GM23248 (cell line): ENCODE results near the gene DLAT. TPM values are rescaled to one million over a fixed set of nuclear protein-coding genes. Genes with fewer than 3 reads are reported as not detected.

Experiments
- DNase-seq: peaks from one replicate; pipeline ENCODE4 v3.0.0-alpha.2; 2015
- H2AFZ ChIP-seq: fragments of 200-600 bp; sonication (generic); 2 replicates; pipeline ENCODE4 v1.6.1; 2016; ENCODE audit warnings: antibody characterized with exemption
- H3F3A ChIP-seq: fragments of 200-600 bp; sonication (generic); 2 replicates; pipeline ENCODE4 v1.6.1; 2016; ENCODE audit warnings: mild to moderate bottlenecking, antibody characterized with exemption, mixed run types; ENCODE audit not compliant: insufficient read depth
- H3K27ac ChIP-seq: fragments of 200-600 bp; sonication (generic); 2 replicates; pipeline ENCODE4 v1.5.1; 2016; ENCODE audit warnings: mild to moderate bottlenecking
- H3K27me3 ChIP-seq: fragments of 200-600 bp; sonication (generic); replicated peaks from 2 replicates; pipeline ENCODE4 v1.6.1; 2016; ENCODE audit warnings: mild to moderate bottlenecking; ENCODE audit not compliant: insufficient read depth
- H3K36me3 ChIP-seq: fragments of 200-600 bp; sonication (generic); 2 replicates; pipeline ENCODE4 v1.6.1; 2016; ENCODE audit warnings: low read depth, mild to moderate bottlenecking
- H3K4me1 ChIP-seq: fragments of 200-600 bp; sonication (generic); 2 replicates; pipeline ENCODE4 v1.6.1; 2016; ENCODE audit warnings: mild to moderate bottlenecking; ENCODE audit not compliant: insufficient read depth
- H3K4me2 ChIP-seq: fragments of 200-600 bp; sonication (generic); one replicate; pipeline ENCODE4 v1.6.1; 2016; ENCODE audit warnings: mild to moderate bottlenecking; ENCODE audit not compliant: unreplicated experiment
- H3K4me3 ChIP-seq: fragments of 200-600 bp; sonication (generic); 2 replicates; pipeline ENCODE4 v1.5.1; 2016; ENCODE audit warnings: mild to moderate bottlenecking
- H3K79me2 ChIP-seq: fragments of 200-600 bp; sonication (generic); 2 replicates; pipeline ENCODE4 v1.6.1; 2016; ENCODE audit warnings: mild to moderate bottlenecking; ENCODE audit not compliant: insufficient read depth
- H3K9ac ChIP-seq: fragments of 200-600 bp; sonication (generic); 2 replicates; pipeline ENCODE4 v1.6.1; 2016; ENCODE audit warnings: mild to moderate bottlenecking
- H3K9me2 ChIP-seq: fragments of 200-600 bp; sonication (generic); 2 replicates; pipeline ENCODE4 v1.6.1; 2016; ENCODE audit warnings: mixed run types, mild to moderate bottlenecking, moderate library complexity; ENCODE audit not compliant: insufficient read depth
- H3K9me3 ChIP-seq: fragments of 200-600 bp; sonication (generic); one replicate; pipeline ENCODE4 v1.6.1; 2017; ENCODE audit warnings: low read depth
- H4K20me1 ChIP-seq: fragments of 200-600 bp; sonication (generic); 2 replicates; pipeline ENCODE4 v1.6.0; 2016; ENCODE audit not compliant: insufficient read depth
- EZH2 ChIP-seq: fragments of 200-600 bp; sonication (generic); IDR thresholded peaks from 2 replicates; pipeline ENCODE4 v1.6.1; 2018; ENCODE audit warnings: antibody characterized with exemption, mild to moderate bottlenecking; ENCODE audit not compliant: insufficient read depth, poor library complexity, severe bottlenecking
- EZH2phosphoT487 ChIP-seq: fragments of 200-600 bp; sonication (generic); IDR thresholded peaks from 2 replicates; pipeline ENCODE4 v1.6.1; 2018; ENCODE audit warnings: antibody characterized with exemption, moderate library complexity, mild to moderate bottlenecking, low read depth; ENCODE audit not compliant: insufficient read depth
- WGBS, 2 experiments: methylation state at CpG; one replicate each; pipeline ENCODE4 v1.1.6; 2015 to 2017; ENCODE audit warnings: low lambda C conversion rate in 2 of 2, low coverage in 1 of 2; ENCODE audit errors: missing lambda C conversion rate in 2 of 2; 5-methylcytosine and 5-hydroxymethylcytosine counted together
- in situ Hi-C: fragments of 300-500 bp; cut with MboI; formaldehyde crosslinking; loops from 2 replicates; pipeline ENCODE4 v1.15.0; 2020
- polyA plus RNA-seq: library from polyadenylated mRNA; unstranded; fragments of >200 nt; fragmentation: Nextera tagmentation; extraction: Ambion mirVana; gene quantifications from 2 replicates; pipeline ENCODE4 v1.2.1, GENCODE V29; 2016
- small RNA-seq: library from RNA; depleted of rRNA; stranded (forward); fragments of <200 nt; gene quantifications from one replicate; pipeline ENCODE3, GENCODE V24; 2014; ENCODE audit warnings: low read depth, low replicate concordance
- total RNA-seq: library from RNA; depleted of rRNA; stranded (reverse); fragments of >200 nt; shearing (Covaris generic); gene quantifications from 2 replicates; pipeline ENCODE4 v1.2.3, GENCODE V29; 2014; rRNA removed

The DLAT gene
- total and polyA plus RNA-seq, 2 experiments from 2014 or later: 32.3 to 33.4 TPM

DNA sequence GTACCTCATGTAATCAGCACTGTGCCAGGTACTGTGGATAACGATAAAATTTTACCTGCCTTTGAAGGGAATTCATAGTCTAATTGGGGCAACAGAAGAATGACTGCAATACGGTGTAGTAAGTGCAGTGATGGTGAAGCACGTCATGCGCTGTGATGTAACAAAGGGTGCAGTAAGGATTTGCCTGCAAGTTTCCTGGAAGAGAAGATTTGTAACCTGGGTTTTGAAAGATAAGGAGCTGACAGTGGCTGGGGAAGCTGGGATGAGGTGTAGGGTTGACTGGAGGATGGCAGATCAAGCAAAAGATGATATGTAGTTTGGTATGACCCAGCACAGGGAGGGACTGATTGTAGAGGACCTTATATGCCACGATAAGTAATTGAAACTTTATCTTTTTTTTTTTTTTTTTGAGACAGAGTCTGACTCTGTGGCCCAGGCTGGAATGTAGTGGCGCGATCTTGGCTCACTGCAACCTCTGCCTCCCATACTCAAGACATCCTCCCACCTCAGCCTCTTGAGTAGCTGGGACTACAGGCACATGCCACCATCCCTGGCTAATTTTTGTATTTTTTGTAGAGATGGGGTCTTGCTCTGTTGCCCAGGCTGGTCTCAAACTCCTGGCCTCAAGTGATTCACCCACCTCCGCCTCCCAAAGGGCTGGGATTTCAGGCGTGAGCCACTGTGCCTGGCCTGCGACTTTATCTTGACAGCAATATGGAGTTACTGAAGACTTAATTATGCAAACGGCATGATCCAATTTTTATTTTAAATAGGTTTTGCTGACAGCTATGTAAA, 72.7 kb downstream of the DLAT start:
- in situ Hi-C loops: no loop called here

DNA sequence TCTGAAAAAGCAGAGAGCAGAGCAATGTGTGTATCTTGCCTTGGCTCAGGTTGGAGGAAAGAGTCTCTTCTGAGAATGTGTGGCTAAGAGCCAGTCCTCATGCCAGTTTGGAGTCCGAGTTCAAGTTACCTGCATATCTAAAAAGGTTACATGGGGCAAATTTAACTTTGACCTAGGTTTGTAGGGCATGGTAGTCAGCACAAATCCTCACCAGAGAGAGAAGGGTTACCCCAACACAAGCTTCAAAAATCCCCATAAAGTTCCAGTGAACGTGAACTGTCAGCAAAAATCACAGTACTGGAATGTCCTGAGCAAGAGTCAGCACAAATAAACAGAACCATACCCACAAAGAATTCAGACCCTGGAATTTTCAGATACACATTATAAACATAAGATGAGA, 75.3 kb downstream of the DLAT start:
- in situ Hi-C loops: no loop called here
- no peaks in the 10 kb centered on the region for H3K9me2 ChIP-seq
- H3K4me2 ChIP-seq: no peak overlapping the region

More for the DNA sequence above, 72.7 kb downstream of the DLAT start:
- Histone ChIP-seq H4K20me1 (no peaks in the 10 kb centered on the region; the same call in 1 of the 2 replicates), H3K9ac (no peak overlapping the region), H3K27me3 (no peaks in the 10 kb centered on the region), H3K4me2 (no peak overlapping the region), H3K36me3 (peaks cover 15% of the 10 kb centered on the region; the same call in 1 of the 2 replicates), H2AFZ (no peak overlapping the region), H3K27ac (no peak overlapping the region), H3K4me3 (no peak overlapping the region), H3K79me2 (no peaks in the 10 kb centered on the region), H3F3A (no peaks in the 10 kb centered on the region), H3K4me1 (no peaks in the 10 kb centered on the region), H3K9me2 (no peaks in the 10 kb centered on the region), H3K9me3 (no peaks in the 10 kb centered on the region)
- 92 to 94% methylated on average over 11 of the region's 11 CpGs for WGBS, 2 experiments
- TF ChIP-seq EZH2phosphoT487 (no peak), EZH2 (no peak)
- DNase-seq: no peak

DNA sequence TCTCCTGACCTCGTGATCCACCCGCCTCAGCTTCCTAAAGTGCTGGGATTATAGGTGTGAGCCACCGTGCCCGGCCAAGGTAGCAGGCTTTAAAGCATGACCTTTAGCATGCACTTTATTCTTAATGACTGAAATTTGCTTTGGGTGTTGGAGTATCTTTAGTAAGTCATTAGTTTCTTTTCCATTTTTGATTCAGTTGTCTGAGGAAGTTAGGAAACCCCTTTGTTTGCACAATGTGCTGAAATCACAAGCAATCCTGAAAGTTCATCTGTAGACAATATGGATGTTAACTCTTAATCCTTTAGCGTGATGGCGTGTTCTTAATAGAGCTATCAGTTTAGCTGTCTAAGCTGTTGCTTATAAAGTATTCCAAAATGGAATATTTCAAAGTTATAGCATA, 78.2 kb downstream of the DLAT start:
- Histone ChIP-seq H3K9me2 (no peaks in the 10 kb centered on the region), H3K9me3 (no peaks in the 10 kb centered on the region), H3K27ac (no peak overlapping the region), H4K20me1 (no peaks in the 10 kb centered on the region), H3F3A (no peaks in the 10 kb centered on the region), H3K36me3 (no peaks in the 10 kb centered on the region), H2AFZ (no peak overlapping the region), H3K4me3 (no peak overlapping the region), H3K4me2 (no peak overlapping the region), H3K9ac (no peak overlapping the region), H3K4me1 (no peaks in the 10 kb centered on the region), H3K27me3 (no peaks in the 10 kb centered on the region), H3K79me2 (no peaks in the 10 kb centered on the region)
- in situ Hi-C loops: no loop called here
- no peak for DNase-seq
- WGBS, 2 experiments: 83 to 84% methylated on average over 6 of the region's 6 CpGs
- TF ChIP-seq EZH2 (no peak), EZH2phosphoT487 (no peak)

More for the DNA sequence above, 75.3 kb downstream of the DLAT start:
- DNase-seq: no peak
- TF ChIP-seq EZH2: no peak
- TF ChIP-seq EZH2phosphoT487: no peak
- Histone ChIP-seq H3K9ac (no peak overlapping the region), H3K9me3 (no peaks in the 10 kb centered on the region), H3K4me1 (no peaks in the 10 kb centered on the region), H3K36me3 (no peaks in the 10 kb centered on the region), H3K4me3 (no peak overlapping the region), H3K79me2 (no peaks in the 10 kb centered on the region), H3K27me3 (no peaks in the 10 kb centered on the region), H2AFZ (no peak overlapping the region), H4K20me1 (no peaks in the 10 kb centered on the region; the same call in 1 of the 2 replicates), H3F3A (no peaks in the 10 kb centered on the region), H3K27ac (no peak overlapping the region)
- whole genome bisulfite sequencing, 2 experiments: 49 to 51% methylated on average over 2 of the region's 2 CpGs

DNA sequence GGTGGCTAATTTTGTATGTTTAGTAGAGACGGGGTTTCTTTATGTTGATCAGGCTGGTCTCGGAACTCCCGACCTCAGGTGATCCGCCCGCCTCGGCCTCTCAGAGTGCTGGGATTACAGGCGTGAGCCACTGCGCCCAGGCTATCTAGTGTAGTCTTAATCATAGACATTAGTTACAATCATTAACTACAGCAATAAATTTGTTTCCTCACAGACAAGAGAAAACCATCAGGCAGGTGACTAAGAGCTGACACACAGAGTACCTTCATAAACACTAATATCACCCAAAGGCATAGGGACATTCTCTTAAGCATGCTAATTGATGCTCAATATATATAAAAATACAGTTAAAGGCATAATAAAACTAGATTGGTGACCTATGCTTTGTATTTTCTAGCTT, 80.9 kb downstream of the DLAT start:
- no peak overlapping the region for H3K27ac ChIP-seq
- H3K79me2 ChIP-seq: no peaks in the 10 kb centered on the region
- no peaks in the 10 kb centered on the region for H3K9me3 ChIP-seq
- no peak overlapping the region for H3K4me3 ChIP-seq
- no peaks in the 10 kb centered on the region for H3K4me1 ChIP-seq
- H3F3A ChIP-seq: no peaks in the 10 kb centered on the region
- H3K4me2 ChIP-seq: no peak overlapping the region
- no peak for TF ChIP-seq EZH2phosphoT487
- no peak for TF ChIP-seq EZH2
- WGBS, 2 experiments: 95 to 99% methylated on average over 8 of the region's 8 CpGs
- H2AFZ ChIP-seq: no peak overlapping the region
- H3K36me3 ChIP-seq: no peaks in the 10 kb centered on the region
- no peak for DNase-seq
- no peaks in the 10 kb centered on the region for H3K27me3 ChIP-seq
- no peak overlapping the region for H3K9ac ChIP-seq
- no peaks in the 10 kb centered on the region for H3K9me2 ChIP-seq
- in situ Hi-C loops: no loop called here
- H4K20me1 ChIP-seq: no peaks in the 10 kb centered on the region

Small RNA genes within 50 kb of the gene (small RNA-seq; reads per million reads assigned to genes)
- gene AP000907.3 (not detected), gene RNU6-893P (not detected)

Other genes starting within 250 kb of the DLAT start
- gene ALG9, start 153.8 kb upstream of the DLAT start, total RNA-seq: 36.3 and 42.4 TPM in 2 replicates
- gene ALG9, start 153.8 kb upstream of the DLAT start, polyA plus RNA-seq: 24.5 and 24.7 TPM in 2 replicates
- gene FDXACB1, start 146.2 kb upstream of the DLAT start, total RNA-seq: 1.4 and 2.2 TPM in 2 replicates
- gene FDXACB1, start 146.2 kb upstream of the DLAT start, polyA plus RNA-seq: 2.1 TPM in 2 replicates
- gene CFAP68, start 145.9 kb upstream of the DLAT start, total RNA-seq: 7.6 and 9.9 TPM in 2 replicates
- 20.2 and 23.8 TPM in 2 replicates for gene CFAP68, start 145.9 kb upstream of the DLAT start, polyA plus RNA-seq
- 91.0 and 104 TPM in 2 replicates for gene CRYAB, start 113.6 kb upstream of the DLAT start, total RNA-seq
- 454 and 455 TPM in 2 replicates for gene CRYAB, start 113.6 kb upstream of the DLAT start, polyA plus RNA-seq
- gene HSPB2, start 112.7 kb upstream of the DLAT start, total RNA-seq: 0.38 and 1.2 TPM in 2 replicates
- 7.5 and 8.4 TPM in 2 replicates for gene HSPB2, start 112.7 kb upstream of the DLAT start, polyA plus RNA-seq
- 2.1 and 3.5 TPM in 2 replicates for gene C11orf52, start 106.5 kb upstream of the DLAT start, total RNA-seq
- gene C11orf52, start 106.5 kb upstream of the DLAT start, polyA plus RNA-seq: 0.78 and 1.2 TPM in 2 replicates
- 22.7 and 22.9 TPM in 2 replicates for gene DIXDC1, start 88.1 kb upstream of the DLAT start, total RNA-seq
- 10.4 and 10.8 TPM in 2 replicates for gene DIXDC1, start 88.1 kb upstream of the DLAT start, polyA plus RNA-seq
- gene PIH1D2, start 48.6 kb downstream of the DLAT start, total RNA-seq: 0.86 and 1.0 TPM in 2 replicates
- gene PIH1D2, start 48.6 kb downstream of the DLAT start, polyA plus RNA-seq: 2.2 and 2.3 TPM in 2 replicates
- gene NKAPD1, start 48.9 kb downstream of the DLAT start, total RNA-seq: 20.6 and 39.4 TPM in 2 replicates
- 26.1 and 28.1 TPM in 2 replicates for gene NKAPD1, start 48.9 kb downstream of the DLAT start, polyA plus RNA-seq
- gene TIMM8B, start 61.3 kb downstream of the DLAT start, total RNA-seq: 27.1 and 33.8 TPM in 2 replicates
- gene TIMM8B, start 61.3 kb downstream of the DLAT start, polyA plus RNA-seq: 103 and 106 TPM in 2 replicates
- 108 and 141 TPM in 2 replicates for gene SDHD, start 61.5 kb downstream of the DLAT start, total RNA-seq
- 185 and 186 TPM in 2 replicates for gene SDHD, start 61.5 kb downstream of the DLAT start, polyA plus RNA-seq
- 58.8 and 62.9 TPM in 2 replicates for gene IL18, start 138.7 kb downstream of the DLAT start, total RNA-seq
- gene IL18, start 138.7 kb downstream of the DLAT start, polyA plus RNA-seq: 48.8 and 51.9 TPM in 2 replicates
- 0.51 and 2.2 TPM in 2 replicates for gene TEX12, start 142.0 kb downstream of the DLAT start, total RNA-seq
- gene TEX12, start 142.0 kb downstream of the DLAT start, polyA plus RNA-seq: not detected in 2 replicates
- not detected in 2 replicates for gene BCO2, start 150.1 kb downstream of the DLAT start, total RNA-seq
- 0.25 and 0.83 TPM in 2 replicates for gene BCO2, start 150.1 kb downstream of the DLAT start, polyA plus RNA-seq
- 33.9 and 36.5 TPM in 2 replicates for gene PTS, start 201.0 kb downstream of the DLAT start, total RNA-seq
- gene PTS, start 201.0 kb downstream of the DLAT start, polyA plus RNA-seq: 100 and 108 TPM in 2 replicates
- not detected in 2 replicates for gene PLET1, start 235.5 kb downstream of the DLAT start, total RNA-seq
- not detected in 2 replicates for gene PLET1, start 235.5 kb downstream of the DLAT start, polyA plus RNA-seq